ENCODE results near the gene SH2D1A.
"Not testable (repeated sequence)": the region's sequence is repeated elsewhere in the genome, so short reads cannot be mapped to it uniquely, and the experiment has no call there.

SH2D1A gene

GRCh38 chrX:124346117-124346876, at the start of gene SH2D1A:
Gene SH2D1A (plus strand): TSS chrX:124346563. CDS start chrX:124346643, 80 bp downstream.
- no peak for DNase-seq (ENCODE audit: low spot score)

- not testable (repeated sequence) for DNase-seq (ENCODE audit: low spot score)
Observed at GRCh38 chrX:124299323-124299722, 47.0 kb upstream of the SH2D1A start.

- no peak for DNase-seq (ENCODE audit: low spot score)
Observed at GRCh38 chrX:124300405-124300804, 46.0 kb upstream of the SH2D1A start.

GRCh38 chrX:124307253-124307907, 39.0 kb upstream of the SH2D1A start:
- no peak for DNase-seq (ENCODE audit: low spot score)

- DNase-seq (ENCODE audit: low spot score): no peak
Observed at GRCh38 chrX:124325732-124326131, 20.6 kb upstream of the SH2D1A start.

DNA sequence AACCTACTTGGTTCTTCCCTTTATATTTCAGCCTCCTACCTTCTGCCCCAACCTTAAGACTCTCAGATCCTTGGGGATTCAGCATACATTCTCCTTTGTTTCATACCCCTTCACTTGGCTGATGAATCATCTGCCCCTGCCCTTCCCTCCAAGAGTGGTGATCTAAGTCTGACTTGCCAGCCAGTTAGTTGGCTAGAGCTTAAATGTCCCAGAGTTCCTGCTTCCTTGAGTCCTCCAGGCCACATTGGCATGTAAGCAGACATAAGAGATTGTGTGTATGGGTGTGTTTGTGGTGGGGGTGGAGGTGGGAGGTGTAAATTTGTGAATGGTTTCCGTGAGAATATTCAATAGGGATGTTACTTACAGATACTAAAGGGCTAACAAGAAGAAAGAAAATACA, 17.6 kb upstream of the SH2D1A start:
- DNase-seq (ENCODE audit: low spot score): no peak

- DNase-seq (ENCODE audit: low spot score): no peak
Observed at GRCh38 chrX:124332481-124333424, 13.6 kb upstream of the SH2D1A start, which contains the start of gene TEX13D. Gene TEX13D (plus strand): TSS chrX:124332660. CDS start chrX:124332918, 258 bp downstream.

GRCh38 chrX:124333862-124334261, 12.5 kb upstream of the SH2D1A start:
- DNase-seq (ENCODE audit: low spot score): no peak

DNA sequence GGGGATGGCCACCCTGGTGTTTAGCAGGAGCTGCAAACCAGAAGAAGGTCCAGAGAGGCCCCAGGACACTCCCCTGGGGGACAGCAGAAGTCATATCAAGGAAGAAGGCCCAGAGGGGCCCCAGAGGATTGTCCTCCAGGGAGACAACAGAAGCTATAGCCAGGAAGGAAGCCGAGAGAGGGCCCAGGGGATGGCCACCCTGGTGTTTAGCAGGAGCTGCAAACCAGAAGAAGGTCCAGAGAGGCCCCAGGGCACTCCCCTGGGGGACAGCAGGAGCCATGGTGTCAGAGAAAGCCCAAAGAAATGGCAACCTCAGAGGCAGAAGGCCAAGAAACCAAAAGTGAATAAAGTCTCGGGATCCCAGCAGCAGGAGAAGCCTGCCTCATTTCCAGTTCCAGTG, 11.8 kb upstream of the SH2D1A start:
- DNase-seq (ENCODE audit: low spot score): not testable (repeated sequence)

GRCh38 chrX:124335598-124335997, 10.8 kb upstream of the SH2D1A start:
- no peak for DNase-seq (ENCODE audit: low spot score)

GRCh38 chrX:124337916-124338315, 8.4 kb upstream of the SH2D1A start:
- no peak for DNase-seq (ENCODE audit: low spot score)

DNA sequence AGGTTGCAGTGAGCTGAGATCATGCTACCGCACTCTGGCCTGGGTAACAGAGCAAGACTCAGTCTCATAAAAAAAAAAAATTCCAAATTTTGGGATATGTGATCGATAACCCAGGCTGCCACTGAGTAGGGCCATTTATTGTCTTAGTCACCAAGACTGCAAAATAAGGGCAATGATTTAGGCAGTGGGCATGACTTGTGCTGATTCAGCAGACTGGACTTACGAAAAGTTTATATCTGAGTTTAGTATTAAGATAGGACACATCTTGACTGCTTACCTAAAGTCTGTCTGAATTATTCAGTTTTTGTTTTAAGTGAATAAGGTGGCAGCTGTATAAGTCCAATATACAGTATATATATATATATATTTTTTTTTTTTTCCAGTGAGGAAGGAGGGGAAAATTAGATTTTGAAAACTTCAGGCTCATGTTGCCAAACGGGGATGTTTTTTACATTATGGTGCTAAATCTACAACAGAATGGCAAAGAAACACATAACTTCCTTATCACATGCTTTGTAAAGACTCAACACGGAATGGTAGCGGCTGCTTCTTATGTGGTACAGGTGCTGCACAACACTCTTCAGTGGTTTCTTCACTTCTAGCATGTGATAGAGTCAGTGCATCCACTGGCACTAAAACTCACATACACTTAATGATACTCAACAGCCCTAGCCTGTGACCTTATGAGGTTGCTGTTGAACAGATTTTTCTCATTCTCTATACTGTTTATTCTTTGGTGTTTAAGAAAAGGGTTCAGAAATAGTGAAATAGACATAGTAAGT, 7.4 kb upstream of the SH2D1A start:
- no peak for DNase-seq (ENCODE audit: low spot score)

GRCh38 chrX:124341396-124342132, 4.8 kb upstream of the SH2D1A start:
- DNase-seq (ENCODE audit: low spot score): no peak

GRCh38 chrX:124342174-124342867, 4.0 kb upstream of the SH2D1A start:
- no peak for DNase-seq (ENCODE audit: low spot score)

DNA sequence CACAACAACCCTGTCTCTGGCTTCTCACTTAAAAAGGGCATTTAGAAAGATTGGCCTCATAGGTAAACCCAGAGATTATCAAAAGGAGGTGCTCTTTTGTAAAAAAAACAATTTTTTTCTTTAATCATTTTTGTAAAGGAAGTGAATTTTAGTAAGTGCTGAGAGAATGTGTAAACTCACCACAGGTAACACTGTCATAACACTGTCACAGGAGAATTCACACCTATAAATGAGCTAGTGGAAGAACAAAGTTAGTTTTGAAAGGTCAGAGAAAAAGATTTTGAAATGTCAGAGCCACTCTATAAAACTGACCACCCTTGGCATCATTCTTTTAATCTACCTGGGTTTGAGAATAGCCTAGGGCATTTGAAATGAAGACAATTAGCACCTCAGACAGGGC, 3.3 kb upstream of the SH2D1A start:
- no peak for DNase-seq (ENCODE audit: low spot score)

- DNase-seq (ENCODE audit: low spot score): no peak
Observed at GRCh38 chrX:124344246-124344645, 2.1 kb upstream of the SH2D1A start.

DNA sequence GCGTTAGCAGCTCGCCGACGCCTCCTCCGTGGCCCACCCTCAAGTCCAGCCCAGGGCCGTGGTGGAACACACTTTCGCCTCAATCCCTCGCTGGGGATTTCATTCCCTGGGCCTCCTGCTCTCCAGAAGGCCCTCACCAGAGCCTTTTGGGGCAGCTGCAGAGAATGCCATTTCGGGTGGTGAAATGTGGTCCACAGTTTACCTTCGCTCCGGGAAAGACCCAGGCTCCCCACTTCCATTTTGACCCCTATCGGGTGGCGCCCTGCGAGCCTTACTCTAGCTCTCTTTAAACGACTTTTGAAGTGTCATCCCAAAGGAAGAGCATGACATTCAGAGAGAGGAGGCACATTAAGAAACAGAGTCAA, 496 bp downstream of the SH2D1A start:
- no peak for DNase-seq (ENCODE audit: low spot score)

- no peak for DNase-seq (ENCODE audit: low spot score)
Observed at GRCh38 chrX:124347242-124347641, 879 bp downstream of the SH2D1A start.

DNA sequence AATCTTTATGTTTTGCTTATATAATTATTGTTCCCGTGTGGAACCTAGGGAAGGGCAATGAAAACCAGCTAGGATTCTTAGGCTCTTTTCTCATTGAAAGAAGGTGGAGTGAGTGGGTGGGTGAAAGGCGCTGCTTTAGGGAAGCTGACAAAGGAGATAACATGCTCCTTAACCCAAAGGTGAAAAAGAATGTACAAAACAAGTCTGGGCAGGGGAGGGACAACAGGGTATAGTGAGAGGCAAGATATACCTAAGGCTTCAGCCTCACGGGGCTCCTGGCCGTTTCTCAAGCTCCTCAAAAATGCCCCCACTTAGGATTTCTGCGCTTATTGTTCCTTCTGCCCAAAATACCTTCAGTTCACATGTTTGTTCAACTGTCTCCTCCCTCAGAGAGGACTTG, 1.8 kb downstream of the SH2D1A start:
- DNase-seq (ENCODE audit: low spot score): no peak

DNA sequence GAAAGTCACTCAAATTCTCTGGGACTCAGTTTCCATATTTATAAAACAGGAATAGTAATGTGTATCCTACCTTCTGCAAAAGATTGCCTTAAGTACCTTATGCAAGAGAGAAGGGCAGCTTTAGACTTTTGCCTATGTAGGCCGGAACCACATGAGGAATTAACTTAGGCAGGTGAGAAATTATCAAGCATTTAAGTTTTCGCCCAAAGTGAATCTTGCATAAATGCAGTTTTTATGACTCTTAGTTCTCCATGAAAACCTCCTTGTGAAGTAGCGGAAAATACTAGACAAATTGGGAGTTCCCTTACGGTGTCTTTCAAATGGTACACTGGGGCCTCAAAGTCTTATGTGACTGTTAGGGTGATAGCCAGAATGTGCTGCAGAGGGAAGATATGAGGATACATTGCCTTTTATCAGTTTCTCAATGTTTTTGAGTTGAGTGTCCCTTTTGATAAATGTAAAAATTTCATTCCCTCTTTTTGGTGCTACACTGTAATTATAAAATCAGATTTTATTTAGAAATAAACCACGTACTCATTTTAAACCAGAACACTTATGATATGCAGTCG, 2.6 kb downstream of the SH2D1A start:
- DNase-seq (ENCODE audit: low spot score): no peak
